Stomach smooth muscle (tissue), 2 donors: Measurements from ENCODE around the gene NCOA1.

Experiments used
- H3K27ac ChIP-seq: one replicate; pipeline ENCODE4 v1.7.0; 2013; ENCODE audit warnings: mild to moderate bottlenecking, low read length, inconsistent platforms
- H3K27me3 ChIP-seq, 2 donors: one replicate each; pipeline ENCODE4 v1.7.0; 2013; ENCODE audit warnings: low read length in 2 of 2; ENCODE audit not compliant: insufficient read depth in 2 of 2, control insufficient read depth in 1 of 2
- H3K36me3 ChIP-seq, 2 donors: one replicate each; pipeline ENCODE4 v1.7.0; 2013; ENCODE audit warnings: low read length in 2 of 2; ENCODE audit not compliant: control insufficient read depth in 2 of 2, insufficient read depth in 2 of 2
- H3K4me1 ChIP-seq: one replicate; pipeline ENCODE4 v1.7.0; 2013; ENCODE audit warnings: low read length; ENCODE audit not compliant: control insufficient read depth, insufficient read depth
- H3K4me3 ChIP-seq, 2 donors: one replicate each; pipeline ENCODE4 v1.7.0; 2013; ENCODE audit warnings: low read length in 2 of 2
- H3K9ac ChIP-seq, 2 donors: one replicate each; pipeline ENCODE4 v1.7.0; 2013; ENCODE audit warnings: low read length in 2 of 2, mild to moderate bottlenecking in 1 of 2
- H3K9me3 ChIP-seq, 2 donors: one replicate each; pipeline ENCODE4 v1.7.0; 2013; ENCODE audit warnings: low read length in 2 of 2; ENCODE audit not compliant: control insufficient read depth in 2 of 2
- donor health status: healthy.
- donor health status: Pancreatic carcinoma.

The NCOA1 gene

DNA sequence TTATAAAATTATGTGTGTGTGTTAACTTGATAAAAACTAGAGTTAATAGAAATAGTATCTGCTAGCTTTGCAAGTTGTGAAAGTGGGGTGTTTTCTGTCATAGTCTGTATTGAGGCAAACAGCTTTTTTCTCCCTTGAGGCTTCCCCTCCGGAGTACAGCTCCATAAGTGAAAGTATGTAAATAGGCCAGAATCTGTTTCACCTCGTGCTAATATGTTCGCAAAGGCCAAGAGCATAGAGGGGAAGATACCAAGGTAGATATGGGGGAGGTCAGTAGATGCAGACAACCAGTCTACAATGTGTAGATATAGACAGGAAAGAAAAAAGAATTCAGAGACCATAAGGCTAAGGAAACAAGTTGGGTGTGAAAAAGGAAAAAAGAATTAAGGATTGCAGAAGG, 229.3 kb downstream of the NCOA1 start:
- Histone ChIP-seq H3K27me3 (no peaks in the 10 kb centered on the region), H3K27ac (no peak overlapping the region), H3K4me3 (no peak overlapping the region), H3K36me3 (peaks cover 3% of the 10 kb centered on the region in 2 donors), H3K9me3 (no peaks in the 10 kb centered on the region), H3K9ac (no peak overlapping the region), H3K4me1 (no peaks in the 10 kb centered on the region)

DNA sequence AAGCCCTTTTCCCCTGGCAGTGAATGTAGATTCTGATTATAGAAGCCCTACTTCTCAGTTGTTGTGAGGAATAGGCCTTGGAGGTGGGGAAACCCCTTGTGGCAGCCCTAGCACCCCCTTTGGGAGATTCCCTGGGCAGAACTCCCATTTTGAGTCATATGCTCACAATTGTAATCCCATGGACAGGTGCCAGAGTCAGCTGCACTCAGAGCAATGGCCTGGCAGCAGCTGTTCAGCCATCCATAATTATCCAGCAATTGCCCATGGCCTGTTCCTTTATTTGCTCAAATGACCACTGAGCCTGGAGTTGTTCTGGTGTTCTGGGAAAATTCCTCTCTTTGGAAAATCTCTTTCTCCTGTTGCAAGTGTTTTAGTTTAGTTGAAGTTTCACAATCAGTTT, 230.4 kb downstream of the NCOA1 start:
- Histone ChIP-seq H3K36me3 (peaks cover 3% of the 10 kb centered on the region in 2 donors), H3K27me3 (no peaks in the 10 kb centered on the region), H3K9ac (no peak overlapping the region), H3K27ac (no peak overlapping the region), H3K4me3 (no peak overlapping the region), H3K9me3 (no peaks in the 10 kb centered on the region), H3K4me1 (no peaks in the 10 kb centered on the region)

DNA sequence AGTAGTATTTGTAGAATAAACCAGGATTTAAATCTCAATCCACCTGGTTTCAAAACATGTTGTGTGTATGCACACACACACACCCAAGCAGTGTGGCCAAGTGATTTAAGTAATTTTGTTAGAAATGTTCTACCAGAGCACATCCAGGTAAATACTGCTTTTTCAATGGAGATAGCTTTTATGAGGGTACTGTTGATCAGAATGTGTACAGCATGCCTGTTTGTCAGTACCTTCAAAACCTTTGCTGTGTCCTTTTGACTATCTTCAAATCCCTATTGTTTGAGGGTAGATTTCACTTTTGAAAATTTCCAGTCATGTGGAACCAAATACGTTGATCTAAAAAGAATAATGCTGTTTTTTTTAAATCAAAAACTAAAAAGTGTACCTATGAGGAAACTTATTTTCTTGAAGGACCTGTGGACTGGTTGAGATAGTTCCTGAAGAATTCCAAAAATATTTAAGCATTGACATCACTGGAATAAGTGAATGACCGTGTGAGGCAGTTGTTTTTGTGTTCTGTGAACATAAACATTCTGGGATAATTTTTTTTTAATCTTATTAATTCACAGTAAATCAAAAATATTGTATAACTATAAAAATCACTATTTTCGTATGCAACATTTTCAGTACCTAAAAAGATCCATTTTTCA, 231.2 kb downstream of the NCOA1 start:
- peaks cover 3% of the 10 kb centered on the region in 2 donors for H3K36me3 ChIP-seq
- H3K4me3 ChIP-seq: no peak overlapping the region
- no peaks in the 10 kb centered on the region for H3K9me3 ChIP-seq
- no peaks in the 10 kb centered on the region for H3K27me3 ChIP-seq
- no peak overlapping the region for H3K9ac ChIP-seq
- H3K4me1 ChIP-seq: no peaks in the 10 kb centered on the region
- no peak overlapping the region for H3K27ac ChIP-seq

DNA sequence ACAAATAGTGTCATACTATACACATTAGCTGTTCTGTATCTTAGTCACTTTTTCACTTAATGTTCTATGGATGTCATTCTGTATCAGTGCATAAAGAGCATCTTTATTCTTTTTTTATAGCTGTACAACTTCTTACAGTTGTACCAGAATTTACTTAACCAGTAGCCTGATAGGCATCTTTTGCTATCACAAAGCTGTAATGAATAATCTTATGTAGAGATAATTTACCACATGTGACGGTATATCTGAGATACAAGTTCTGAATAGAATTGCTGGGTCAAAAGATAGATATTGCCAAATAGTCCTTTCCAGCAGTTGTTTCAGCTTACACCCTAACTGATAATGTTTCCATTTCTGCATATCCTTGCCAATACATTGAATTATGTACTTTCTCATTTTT, 232.1 kb downstream of the NCOA1 start:
- H3K27ac ChIP-seq: no peak overlapping the region
- no peaks in the 10 kb centered on the region for H3K27me3 ChIP-seq
- no peak overlapping the region for H3K4me3 ChIP-seq
- peaks cover 0 to under 1% of the 10 kb centered on the region in 2 donors for H3K36me3 ChIP-seq
- no peaks in the 10 kb centered on the region for H3K9me3 ChIP-seq
- no peaks in the 10 kb centered on the region for H3K4me1 ChIP-seq
- no peak overlapping the region for H3K9ac ChIP-seq

DNA sequence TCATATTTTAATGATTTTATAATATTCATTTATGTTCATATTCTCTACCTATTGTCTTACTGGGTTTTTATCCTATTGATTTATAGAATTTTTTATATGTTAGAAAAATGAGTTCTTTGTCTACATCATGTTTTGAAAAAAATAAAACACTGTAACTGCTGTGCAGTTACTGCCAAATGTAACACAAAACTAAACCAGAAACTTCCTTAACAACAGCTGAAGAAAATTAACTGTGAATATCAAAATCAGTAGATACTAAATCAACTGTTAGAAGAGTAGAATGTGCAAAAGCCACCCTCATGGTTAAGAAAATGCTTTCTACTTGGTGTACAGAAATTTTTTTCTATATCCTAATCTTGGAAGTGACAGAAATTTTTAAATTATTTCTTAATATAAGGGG, 232.6 kb downstream of the NCOA1 start:
- no peak overlapping the region for H3K27ac ChIP-seq
- no peaks in the 10 kb centered on the region for H3K9me3 ChIP-seq

DNA sequence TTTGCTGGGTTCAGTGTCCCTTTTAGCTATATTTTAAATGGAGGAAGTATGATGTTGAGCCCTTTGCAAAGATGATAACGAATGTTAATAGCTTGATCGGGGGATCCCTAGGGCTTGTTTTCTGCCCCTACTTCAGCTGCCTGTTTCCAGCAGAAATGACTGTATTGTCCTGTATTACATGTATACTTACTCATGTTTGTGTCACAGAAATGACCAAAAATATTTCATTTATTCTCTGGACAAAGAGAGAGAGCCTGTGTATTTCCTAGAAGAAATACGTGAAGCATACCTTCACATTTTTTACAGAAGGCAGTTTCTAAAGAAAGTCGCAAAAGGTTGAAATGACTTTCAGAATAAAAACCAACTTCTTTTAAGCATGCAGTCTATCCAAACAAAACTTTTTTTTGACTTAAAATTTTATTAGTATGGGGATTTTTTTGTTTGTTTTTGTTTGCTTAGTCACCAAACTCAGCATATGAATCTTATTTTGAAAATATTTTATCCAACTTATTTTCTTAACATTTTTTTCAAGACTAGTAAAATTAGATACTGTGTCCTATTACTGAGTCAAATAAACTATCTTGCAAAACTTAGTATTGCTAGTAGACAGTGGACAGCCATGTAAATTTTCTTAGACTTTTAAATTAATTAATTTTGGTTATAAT, 233.2 kb downstream of the NCOA1 start:
- Histone ChIP-seq H3K9me3 (no peaks in the 10 kb centered on the region), H3K27ac (no peak overlapping the region), H3K4me3 (no peak overlapping the region), H3K4me1 (no peaks in the 10 kb centered on the region), H3K36me3 (peaks cover 0 to 7% of the 10 kb centered on the region in 2 donors), H3K27me3 (no peaks in the 10 kb centered on the region), H3K9ac (no peak overlapping the region)

More for the DNA sequence above, 232.6 kb downstream of the NCOA1 start:
- H3K36me3 ChIP-seq: peaks cover 0 to 1% of the 10 kb centered on the region in 2 donors
- H3K4me1 ChIP-seq: no peaks in the 10 kb centered on the region
- no peaks in the 10 kb centered on the region for H3K27me3 ChIP-seq
- H3K9ac ChIP-seq: no peak overlapping the region
- no peak overlapping the region for H3K4me3 ChIP-seq

DNA sequence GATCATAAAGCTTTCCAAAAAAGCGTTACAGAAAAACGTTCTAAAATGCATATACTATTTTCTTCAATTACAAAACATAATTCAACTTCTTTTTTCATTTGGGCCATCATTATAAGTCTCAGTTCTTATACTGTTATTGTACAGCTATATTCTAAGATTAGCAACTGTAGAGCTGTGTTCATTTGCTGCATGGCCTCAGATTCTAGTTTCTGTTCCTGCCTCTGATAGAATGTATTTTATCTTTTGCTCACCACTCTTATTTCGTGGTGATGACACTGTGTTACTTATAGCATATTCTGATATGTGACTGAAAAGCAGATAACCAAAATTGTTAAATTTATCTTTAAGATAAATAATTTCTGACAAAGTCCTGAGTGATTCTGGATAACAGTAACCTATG, 234.9 kb downstream of the NCOA1 start:
- Histone ChIP-seq H3K36me3 (peaks cover 0 to 13% of the 10 kb centered on the region in 2 donors), H3K9ac (no peak overlapping the region), H3K4me3 (no peak overlapping the region), H3K4me1 (no peaks in the 10 kb centered on the region), H3K9me3 (no peaks in the 10 kb centered on the region), H3K27ac (no peak overlapping the region), H3K27me3 (no peaks in the 10 kb centered on the region)

DNA sequence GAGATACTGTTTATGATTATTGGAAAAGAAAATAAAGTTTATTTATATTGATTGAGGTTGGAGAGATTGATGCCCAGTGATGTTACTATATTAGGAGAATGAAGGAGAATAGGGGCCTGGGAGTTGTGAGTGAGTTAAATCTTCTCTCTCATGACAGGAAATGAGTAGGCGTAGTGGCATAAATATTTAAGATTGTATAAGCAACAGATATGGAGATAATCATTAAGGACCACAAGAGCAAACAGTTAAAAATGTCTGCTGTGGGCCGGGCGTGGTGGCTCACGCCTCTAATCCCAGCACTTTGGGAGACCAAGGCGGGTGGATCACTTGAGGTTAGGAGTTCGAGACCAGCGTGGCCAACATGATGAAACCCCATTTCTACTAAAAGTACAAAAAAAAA, 239.4 kb downstream of the NCOA1 start:
- Histone ChIP-seq H3K27me3 (no peaks in the 10 kb centered on the region), H3K9ac (no peak overlapping the region), H3K27ac (no peak overlapping the region), H3K4me1 (no peaks in the 10 kb centered on the region), H3K9me3 (no peaks in the 10 kb centered on the region), H3K4me3 (no peak overlapping the region), H3K36me3 (peaks cover 0 to 13% of the 10 kb centered on the region in 2 donors)

DNA sequence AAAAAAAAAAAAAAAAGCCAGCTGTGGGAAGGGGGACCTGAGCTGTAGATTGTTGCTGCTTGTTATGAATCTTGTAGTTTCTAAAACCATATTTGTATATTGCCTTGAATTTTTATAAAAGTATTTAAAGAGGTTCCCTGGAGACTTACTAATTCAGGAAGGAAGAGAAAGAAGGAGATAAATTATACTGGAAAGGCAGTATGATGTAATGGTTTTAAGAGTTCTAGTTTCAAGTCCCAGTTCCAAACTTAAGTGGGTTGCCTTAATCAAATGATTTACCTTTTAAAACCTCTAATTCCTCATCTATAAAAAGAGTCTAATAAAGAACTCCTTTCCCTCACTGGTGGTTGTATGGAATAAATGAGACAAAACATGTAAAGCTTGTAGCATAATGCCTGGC, 240.0 kb downstream of the NCOA1 start:
- H3K9ac ChIP-seq: no peak overlapping the region
- H3K27me3 ChIP-seq: no peaks in the 10 kb centered on the region
- H3K27ac ChIP-seq: no peak overlapping the region
- H3K36me3 ChIP-seq: peaks cover 0 to 13% of the 10 kb centered on the region in 2 donors
- H3K4me1 ChIP-seq: no peaks in the 10 kb centered on the region
- no peak overlapping the region for H3K4me3 ChIP-seq
- no peaks in the 10 kb centered on the region for H3K9me3 ChIP-seq

DNA sequence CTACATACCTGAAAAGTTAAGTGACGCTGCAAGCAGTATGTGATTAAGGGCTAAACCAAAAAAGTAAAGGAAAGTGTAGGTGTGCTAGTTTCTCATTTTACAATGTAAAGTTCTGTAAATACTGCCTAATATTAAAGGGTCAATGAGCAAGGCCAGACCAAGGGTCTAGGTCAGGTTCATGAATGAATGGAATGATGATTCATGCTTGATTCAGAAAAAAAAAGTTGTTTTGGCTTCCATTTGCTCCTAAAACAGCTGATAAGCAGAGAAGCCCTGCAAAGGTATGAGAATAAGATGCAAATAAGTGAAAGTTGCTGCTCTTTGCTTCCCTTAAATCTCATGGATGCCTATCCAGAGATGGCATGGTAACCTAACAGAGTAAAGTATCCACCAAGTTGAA, 240.9 kb downstream of the NCOA1 start:
- H3K9ac ChIP-seq: no peak overlapping the region
- no peaks in the 10 kb centered on the region for H3K4me1 ChIP-seq
- H3K36me3 ChIP-seq: peaks cover 0 to 13% of the 10 kb centered on the region in 2 donors
- no peaks in the 10 kb centered on the region for H3K27me3 ChIP-seq
- H3K4me3 ChIP-seq: no peak overlapping the region
- H3K27ac ChIP-seq: no peak overlapping the region
- no peaks in the 10 kb centered on the region for H3K9me3 ChIP-seq

DNA sequence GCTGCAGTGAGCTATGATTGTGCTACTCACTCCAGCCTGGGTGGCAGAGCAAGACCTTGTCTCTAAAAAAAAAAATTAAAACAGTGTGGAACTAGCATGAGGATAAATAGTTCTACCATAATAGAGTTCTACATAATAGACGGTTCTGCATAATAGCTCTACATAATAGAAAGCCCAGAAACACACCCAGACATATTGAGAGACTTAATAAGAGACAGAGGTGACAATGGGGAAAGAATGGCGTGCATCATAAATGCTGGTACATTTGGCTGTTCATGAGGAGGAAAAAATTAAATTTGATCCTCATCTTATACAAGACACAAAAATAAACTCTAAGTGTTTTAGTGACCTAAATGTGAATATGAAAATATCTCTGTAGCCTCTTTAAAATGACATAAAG, 243.7 kb downstream of the NCOA1 start:
- peaks cover 0 to 1% of the 10 kb centered on the region in 2 donors for H3K36me3 ChIP-seq
- no peaks in the 10 kb centered on the region for H3K4me1 ChIP-seq
- H3K27me3 ChIP-seq: no peaks in the 10 kb centered on the region
- H3K4me3 ChIP-seq: no peak overlapping the region
- H3K27ac ChIP-seq: no peak overlapping the region
- H3K9ac ChIP-seq: no peak overlapping the region
- H3K9me3 ChIP-seq: no peaks in the 10 kb centered on the region
